ENCODE results near the gene REX1BD.
A peak's percentile ranks its signal among the peaks of the same experiment; 100 is the strongest.

The REX1BD gene

GRCh38 chr19:18612051-18612771 lies 23.6 kb downstream of the REX1BD start:
- Histone ChIP-seq H3K9me3 (ENCODE audit: insufficient read depth, low read length) (no peaks in the 10 kb centered on the region), H3K4me3 (ENCODE audit: insufficient read depth, low read length, poor library complexity, severe bottlenecking) (peak overlapping the region; percentile 18), H3K36me3 (ENCODE audit: low read length) (no peaks in the 10 kb centered on the region), H3F3A (ENCODE audit: insufficient read depth) (no peaks in the 10 kb centered on the region), H4K20me1 (ENCODE audit: low read depth, low read length) (no peaks in the 10 kb centered on the region), H3K4me2 (ENCODE audit: low read depth, low read length, poor library complexity, severe bottlenecking) (peak overlapping the region; percentile 41), H3K27ac (ENCODE audit: low read depth, low read length) (no peak overlapping the region), H3K9me2 (replicated peaks; ENCODE audit: insufficient read depth, low read length) (no peaks in the 10 kb centered on the region), H3K27me3 (ENCODE audit: low read length) (peaks cover 8% of the 10 kb centered on the region; the same call in 1 of the 2 replicates), H3K9ac (ENCODE audit: low read length) (no peak overlapping the region), H3K79me2 (ENCODE audit: insufficient read depth, low read length) (no peaks in the 10 kb centered on the region), H2AFZ (ENCODE audit: low read depth, low read length, severe bottlenecking) (no peak overlapping the region)
- no peak for TF ChIP-seq CTCF (IDR thresholded peaks at IDR 0.05; ENCODE audit: insufficient read depth, low read length, poor library complexity, severe bottlenecking)
- TF ChIP-seq EZH2phosphoT487 (conservative IDR thresholded peaks at IDR 0.05; ENCODE audit: low read length), result no peak

GRCh38 chr19:18612772-18613588 lies 24.4 kb downstream of the REX1BD start, which contains the start of gene TMEM59L:
TMEM59L (plus strand) TSS chr19:18612870; CDS start chr19:18612959, 89 bp downstream.
- Histone ChIP-seq H3K4me3 (ENCODE audit: insufficient read depth, low read length, poor library complexity, severe bottlenecking) (peak within 1 kb of the TSS; percentile 18), H2AFZ (ENCODE audit: low read depth, low read length, severe bottlenecking) (no peak within 1 kb of the TSS), H3K36me3 (ENCODE audit: low read length) (no peaks in the 10 kb centered on the region), H3K9ac (ENCODE audit: low read length) (no peak within 1 kb of the TSS), H3K9me2 (replicated peaks; ENCODE audit: insufficient read depth, low read length) (no peaks in the 10 kb centered on the region), H4K20me1 (ENCODE audit: low read depth, low read length) (no peaks in the 10 kb centered on the region), H3K4me2 (ENCODE audit: low read depth, low read length, poor library complexity, severe bottlenecking) (peak within 1 kb of the TSS; percentile 41), H3K79me2 (ENCODE audit: insufficient read depth, low read length) (no peaks in the 10 kb centered on the region), H3K27me3 (ENCODE audit: low read length) (peaks cover 8% of the 10 kb centered on the region; the same call in 1 of the 2 replicates), H3F3A (ENCODE audit: insufficient read depth) (no peaks in the 10 kb centered on the region), H3K27ac (ENCODE audit: low read depth, low read length) (no peak within 1 kb of the TSS), H3K9me3 (ENCODE audit: insufficient read depth, low read length) (no peaks in the 10 kb centered on the region)
- TF ChIP-seq CTCF (IDR thresholded peaks at IDR 0.05; ENCODE audit: insufficient read depth, low read length, poor library complexity, severe bottlenecking) (no peak), EZH2phosphoT487 (conservative IDR thresholded peaks at IDR 0.05; ENCODE audit: low read length) (no peak)

GRCh38 chr19:18613589-18614234 lies 25.1 kb downstream of the REX1BD start:
- TF ChIP-seq EZH2phosphoT487 (conservative IDR thresholded peaks at IDR 0.05; ENCODE audit: low read length) (no peak), CTCF (IDR thresholded peaks at IDR 0.05; ENCODE audit: insufficient read depth, low read length, poor library complexity, severe bottlenecking) (no peak)
- Histone ChIP-seq H3F3A (ENCODE audit: insufficient read depth) (no peaks in the 10 kb centered on the region), H3K9ac (ENCODE audit: low read length) (no peak overlapping the region), H3K27ac (ENCODE audit: low read depth, low read length) (no peak overlapping the region), H4K20me1 (ENCODE audit: low read depth, low read length) (no peaks in the 10 kb centered on the region), H3K9me2 (replicated peaks; ENCODE audit: insufficient read depth, low read length) (no peaks in the 10 kb centered on the region), H3K79me2 (ENCODE audit: insufficient read depth, low read length) (no peaks in the 10 kb centered on the region), H3K9me3 (ENCODE audit: insufficient read depth, low read length) (no peaks in the 10 kb centered on the region), H3K4me3 (ENCODE audit: insufficient read depth, low read length, poor library complexity, severe bottlenecking) (no peak overlapping the region), H3K4me2 (ENCODE audit: low read depth, low read length, poor library complexity, severe bottlenecking) (no peak overlapping the region), H3K27me3 (ENCODE audit: low read length) (peaks cover 3% of the 10 kb centered on the region; the same call in 1 of the 2 replicates), H2AFZ (ENCODE audit: low read depth, low read length, severe bottlenecking) (no peak overlapping the region), H3K36me3 (ENCODE audit: low read length) (no peaks in the 10 kb centered on the region)
